HG03342 (cell line): ENCODE measurements around the gene FRAS1.
"Not testable (repeated sequence)": the region's sequence is repeated elsewhere in the genome, so short reads cannot be mapped to it uniquely, and the experiment has no call there.

Experiments used
- ATAC-seq: cut with Tn5 transposase; IDR thresholded peaks from one replicate; pipeline ENCODE4 v1.9.1; 2021; ENCODE audit warnings: mild to moderate bottlenecking, moderate library complexity; ENCODE audit not compliant: unreplicated experiment

FRAS1 gene

DNA sequence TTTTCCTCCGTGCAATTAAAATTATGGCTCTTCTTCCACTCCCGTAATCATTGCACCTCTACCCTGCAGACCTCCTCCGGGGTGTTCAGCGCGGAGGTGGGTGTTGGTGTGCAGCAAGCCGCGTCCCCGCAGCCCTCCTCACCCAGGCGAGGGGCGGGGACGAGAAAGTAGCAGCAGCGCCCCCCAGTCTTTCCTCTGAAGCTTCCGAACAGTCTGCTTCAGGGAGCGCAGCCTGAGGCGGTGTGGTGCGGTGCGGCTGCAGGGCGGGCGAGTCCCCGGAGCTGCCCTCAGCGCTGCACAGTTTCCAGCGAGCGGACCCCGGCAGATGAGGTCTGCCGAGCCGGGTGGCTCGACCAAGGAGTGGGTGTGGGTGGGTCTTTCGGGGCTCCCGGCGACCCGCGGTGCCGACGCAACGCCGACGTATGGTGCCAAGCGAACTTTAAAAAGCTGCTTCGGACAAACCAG is at the start of gene FRAS1:
FRAS1 (plus strand) TSS at position 189 of the 465 bp plus-strand sequence. CDS start 687 bp downstream, outside the sequence.
- peak; percentile 18 for ATAC-seq

GRCh38 chr4:78011003-78011402 is 46.1 kb upstream of the FRAS1 start:
- ATAC-seq, result not testable (repeated sequence)

DNA sequence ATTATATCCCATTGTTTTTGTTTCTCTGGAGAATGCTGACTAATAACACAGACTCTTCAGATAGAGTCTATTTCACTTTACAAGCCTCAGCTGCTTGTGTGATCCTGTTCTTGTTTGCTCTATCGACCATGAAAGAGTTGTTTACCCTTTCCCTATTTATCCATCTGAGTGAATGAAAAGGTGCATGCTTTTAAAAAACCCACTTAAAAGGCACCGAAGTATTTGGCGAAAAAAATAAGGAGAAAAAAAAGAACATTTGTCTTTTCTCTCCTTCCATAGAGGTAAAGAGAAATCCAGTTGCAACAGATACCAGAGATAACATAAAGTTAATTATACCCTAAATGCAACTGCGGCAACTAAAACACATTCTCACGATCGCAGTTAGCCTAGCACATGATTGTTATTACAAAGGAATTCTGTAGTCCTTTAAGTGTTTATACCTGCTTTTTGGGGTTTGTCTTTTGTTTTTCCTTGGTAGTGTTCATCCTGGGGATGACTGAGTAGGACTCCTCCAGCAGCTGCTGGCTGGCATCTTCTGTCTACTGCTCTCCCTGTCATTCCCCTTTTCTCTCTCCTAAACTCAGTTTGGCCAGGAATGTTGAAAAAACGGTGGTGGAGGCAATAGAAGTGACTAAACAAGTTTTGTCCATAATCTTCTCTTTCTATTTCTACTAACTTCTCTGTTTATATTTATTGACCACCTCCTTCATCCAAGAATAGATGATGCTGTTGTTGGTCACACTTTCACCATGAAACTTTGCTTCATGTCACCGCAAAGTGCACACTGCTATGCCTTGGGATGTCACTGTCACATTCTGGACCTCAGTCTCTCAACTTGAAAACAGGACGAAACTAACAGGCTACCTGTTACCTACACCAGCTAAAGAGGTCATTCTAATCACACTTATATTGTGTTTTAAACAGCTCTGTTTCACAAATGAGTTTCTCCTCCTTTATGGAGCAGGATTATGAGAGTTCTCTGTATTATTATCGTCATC is 41.9 kb upstream of the FRAS1 start:
- no peak for ATAC-seq

- no peak for ATAC-seq
Observed at GRCh38 chr4:78018271-78019049, 38.7 kb upstream of the FRAS1 start.

DNA sequence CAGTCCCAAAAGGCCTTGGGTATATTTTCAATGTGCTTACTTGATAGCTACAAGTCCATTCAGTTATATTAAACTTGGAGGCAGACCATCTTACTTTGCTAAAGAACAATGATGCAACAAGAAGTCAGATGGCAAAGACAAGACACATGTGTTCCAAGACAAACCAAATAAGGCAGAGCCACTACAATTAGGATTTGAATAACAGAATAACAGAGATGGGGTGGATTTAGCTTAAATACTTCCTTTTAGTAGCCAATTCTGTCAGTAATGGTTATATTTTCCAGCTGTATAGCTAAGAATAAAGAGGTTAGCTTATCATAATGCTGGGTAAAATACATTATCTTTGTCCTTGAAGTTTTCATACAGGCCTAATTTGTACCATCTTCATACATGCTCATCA is 37.7 kb upstream of the FRAS1 start:
- no peak for ATAC-seq

DNA sequence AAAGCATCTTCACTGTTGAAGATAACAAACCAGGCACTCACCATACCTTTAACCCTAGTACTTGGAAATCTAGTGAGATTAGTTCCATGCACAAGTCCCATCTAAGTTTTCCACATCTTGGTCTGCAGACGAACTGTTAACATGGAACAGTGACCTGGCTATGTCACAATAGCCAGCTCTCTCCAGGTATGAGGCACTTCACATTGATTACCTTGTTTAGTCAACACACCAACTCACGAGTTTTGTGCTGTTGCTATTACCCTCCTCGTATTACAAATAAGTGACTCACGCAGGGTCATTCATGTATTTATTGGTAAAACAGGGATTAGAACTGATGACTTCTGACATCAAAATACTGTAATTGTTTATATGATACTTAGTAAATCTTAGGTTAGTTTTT is 36.4 kb upstream of the FRAS1 start:
- no peak for ATAC-seq

DNA sequence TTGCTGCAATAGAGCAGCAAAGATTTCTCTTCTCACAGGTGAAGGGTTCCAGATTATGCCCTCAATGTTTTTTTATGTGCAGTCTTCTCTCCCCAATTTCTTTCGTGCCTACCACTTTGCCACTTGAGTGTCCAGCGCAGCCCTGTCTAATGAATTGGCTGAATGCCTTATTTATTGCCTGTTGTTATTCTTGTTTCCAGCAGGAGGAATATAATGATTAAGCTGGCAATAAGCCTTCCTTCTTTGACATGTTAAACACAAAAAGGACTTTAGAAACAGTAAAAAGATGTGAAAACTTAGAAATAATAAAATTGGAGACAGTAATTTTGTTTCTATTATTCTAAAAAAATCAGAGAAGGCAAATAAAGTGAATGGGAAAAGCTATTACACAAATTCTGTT is 34.6 kb upstream of the FRAS1 start:
- no peak for ATAC-seq

DNA sequence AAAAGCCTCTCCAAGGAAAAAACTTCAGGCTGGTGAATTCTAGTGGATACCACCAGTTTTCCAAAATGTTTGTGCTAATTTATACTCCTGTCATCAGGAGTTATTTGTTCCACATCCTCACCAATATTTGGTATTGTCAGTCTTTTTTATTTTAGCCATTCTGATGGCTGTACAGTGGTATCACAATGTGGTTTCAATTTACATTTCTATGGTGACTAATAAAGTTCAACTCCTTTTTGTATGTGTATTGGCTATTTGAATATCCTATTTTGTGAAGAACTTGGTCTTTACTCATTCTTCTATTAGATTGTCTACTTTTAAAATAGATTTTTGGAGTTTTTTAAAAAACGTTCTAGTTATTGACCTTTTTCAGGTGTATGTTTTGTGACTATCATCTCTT is 33.0 kb upstream of the FRAS1 start:
- no peak for ATAC-seq

DNA sequence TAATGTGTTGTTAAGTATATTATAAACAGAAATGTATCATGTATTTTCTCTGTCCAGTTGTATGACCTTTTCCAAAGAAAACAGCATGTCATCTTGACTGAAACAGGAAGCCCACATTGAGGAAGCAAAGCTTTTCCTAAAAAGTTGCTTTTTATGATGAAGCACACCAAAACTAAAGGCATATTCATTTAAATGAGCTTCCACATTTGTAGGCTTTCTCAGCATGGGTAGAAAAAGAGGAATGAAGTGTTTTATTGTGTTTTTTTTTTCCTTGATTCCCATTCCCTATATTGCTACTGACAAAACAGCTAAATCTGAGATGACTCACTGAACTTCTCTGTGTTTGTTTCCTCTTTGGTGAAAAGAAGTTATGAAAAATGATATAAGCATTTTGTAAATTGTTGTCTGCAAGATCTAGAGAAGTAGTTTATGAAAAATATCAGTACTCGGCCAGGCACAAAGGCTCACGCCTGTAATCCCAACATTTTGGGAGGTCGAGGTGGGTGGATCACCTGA is 32.5 kb upstream of the FRAS1 start:
- ATAC-seq, result no peak

- ATAC-seq, result no peak
Observed at GRCh38 chr4:78031417-78031950, 25.6 kb upstream of the FRAS1 start.

DNA sequence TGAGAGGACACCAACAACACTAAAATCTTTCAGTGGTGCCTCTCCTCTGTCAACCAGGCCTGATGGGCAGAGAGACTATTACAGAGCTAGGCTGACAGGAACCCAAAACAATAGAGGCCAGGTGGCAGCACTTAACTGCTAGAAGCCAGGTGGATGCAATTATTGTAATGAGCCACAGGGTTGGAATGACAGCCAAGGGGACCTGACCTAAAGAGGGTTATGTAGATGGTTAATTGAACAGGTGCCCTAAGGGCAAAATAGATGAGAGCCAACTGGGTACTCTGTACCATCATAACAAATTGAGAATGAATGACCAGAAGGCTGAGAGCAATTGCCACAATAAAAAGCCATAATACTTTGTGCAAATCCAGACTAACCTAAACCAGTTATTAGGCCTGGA is 24.7 kb upstream of the FRAS1 start:
- no peak for ATAC-seq

DNA sequence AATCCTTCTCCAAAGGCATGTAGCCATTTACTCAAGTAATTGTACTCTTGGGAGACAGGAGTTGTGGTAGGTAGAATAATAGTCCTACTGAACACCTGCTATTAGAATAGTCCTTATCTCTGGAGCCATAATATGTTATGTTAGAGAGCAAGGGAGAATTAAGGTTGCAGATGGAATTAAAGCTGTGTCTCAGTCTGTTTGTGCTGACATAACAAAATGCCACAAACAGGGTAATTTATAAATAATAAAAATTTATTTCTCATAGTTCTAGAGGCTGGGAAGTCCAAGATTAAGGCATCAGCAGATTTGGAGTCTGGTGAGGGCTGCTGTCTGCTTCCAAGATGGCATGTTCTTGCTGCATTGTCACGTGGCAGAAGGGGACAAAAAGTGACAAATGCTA is 24.2 kb upstream of the FRAS1 start:
- no peak for ATAC-seq

- no peak for ATAC-seq
Observed at GRCh38 chr4:78033861-78034260, 23.3 kb upstream of the FRAS1 start.

DNA sequence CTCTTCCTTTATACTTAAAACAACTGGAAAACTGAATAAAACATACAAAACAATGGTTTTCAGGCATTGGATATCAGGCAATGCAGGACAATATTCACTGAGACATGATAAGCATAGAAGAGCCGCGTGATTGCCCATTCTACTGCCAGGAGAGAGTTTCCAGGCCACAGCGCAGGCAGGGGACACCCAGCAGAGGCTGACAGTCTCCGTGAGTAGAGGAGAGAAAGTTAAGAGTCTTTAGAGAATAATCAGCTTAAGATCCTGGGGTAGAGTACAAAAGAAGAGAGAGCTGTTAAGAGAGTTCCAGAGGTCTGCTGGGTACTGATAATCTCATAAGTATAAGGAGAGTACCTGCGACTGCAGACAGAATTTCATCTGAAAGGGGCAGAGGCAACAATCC is 18.4 kb upstream of the FRAS1 start:
- ATAC-seq, result no peak

GRCh38 chr4:78039678-78040077 is 17.4 kb upstream of the FRAS1 start:
- ATAC-seq, result no peak

- no peak for ATAC-seq
Observed at GRCh38 chr4:78040431-78040830, 16.7 kb upstream of the FRAS1 start.

DNA sequence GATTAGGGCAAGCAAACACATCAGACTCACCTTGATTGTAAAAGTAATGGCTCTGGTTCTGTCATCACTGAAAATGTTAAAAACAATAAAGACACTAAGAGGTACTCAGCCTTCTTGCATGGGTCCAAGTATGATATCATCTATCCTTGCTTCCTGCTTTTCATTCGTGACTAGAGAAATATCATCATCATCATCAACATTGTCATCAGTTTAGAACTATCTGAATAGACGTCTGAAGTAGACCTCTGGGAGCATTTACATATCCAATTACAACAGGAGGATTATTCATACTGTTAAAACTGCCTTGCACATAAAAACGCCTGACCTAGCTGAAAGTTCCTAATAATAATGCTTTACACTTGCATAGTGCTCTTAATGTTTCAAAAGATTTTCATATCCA is 9.8 kb upstream of the FRAS1 start:
- ATAC-seq, result no peak

GRCh38 chr4:78056265-78057129 is 626 bp upstream of the FRAS1 start:
- peak; percentile 70 for ATAC-seq

GRCh38 chr4:78057600-78058550 is 752 bp downstream of the FRAS1 start:
- ATAC-seq, result no peak
